GM13976 (cell line): ENCODE data around the gene CCNY.

Experiments
- DNase-seq: peaks from one replicate; pipeline ENCODE4 v3.0.0; 2012; ENCODE audit warnings: low spot score
- in situ Hi-C: fragments of 300-500 bp; cut with MboI; formaldehyde crosslinking; loops from one replicate; pipeline ENCODE4 v1.12.0; 2022; ENCODE audit warnings: low sequenced_read_pairs, mixed read lengths, inconsistent platforms; ENCODE audit not compliant: unreplicated experiment
- TF ChIP-seq, protein P1 (sequence below): IDR thresholded peaks from 2 replicates; pipeline ENCODE4 v1.5.1; 2012; ENCODE audit warnings: borderline replicate concordance, mild to moderate bottlenecking; ENCODE audit not compliant: insufficient read depth; ENCODE audit errors: extremely low read depth, missing control alignments, control extremely low read depth

Gene CCNY

DNA sequence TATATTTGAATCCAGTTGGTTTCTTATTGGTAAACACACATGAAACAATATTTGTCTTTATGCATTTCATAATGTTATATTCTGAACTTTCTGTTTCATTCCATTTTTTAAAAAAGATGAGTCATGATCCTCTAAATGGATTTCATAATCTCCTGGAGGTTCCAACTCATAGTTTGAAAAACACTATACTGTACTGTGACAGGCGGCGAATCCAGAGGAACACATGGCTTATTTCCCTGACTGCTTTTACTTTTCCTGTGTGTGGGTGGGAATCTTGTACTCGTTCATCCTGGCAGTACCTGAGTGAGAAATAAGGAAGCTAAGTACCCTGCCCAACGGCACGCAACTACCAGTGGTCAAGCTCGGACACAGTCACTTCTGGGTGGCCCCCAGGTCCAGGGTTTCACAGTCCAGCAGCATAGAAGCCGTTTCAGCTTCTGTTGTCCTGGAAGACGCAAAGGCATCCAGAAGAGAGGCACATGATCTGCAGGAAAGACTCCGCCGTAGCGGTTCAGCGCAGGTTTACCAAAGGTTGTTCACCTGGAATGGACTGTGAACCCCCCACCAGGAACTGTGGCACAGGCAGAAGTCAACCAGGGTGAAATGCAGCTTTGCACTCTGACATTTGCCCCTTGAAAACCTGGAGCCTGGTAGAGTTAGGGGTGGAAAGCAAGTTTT lies 117.7 kb downstream of the CCNY start:
- in situ Hi-C loops: no loop called here
- TF ChIP-seq, protein P1, sequence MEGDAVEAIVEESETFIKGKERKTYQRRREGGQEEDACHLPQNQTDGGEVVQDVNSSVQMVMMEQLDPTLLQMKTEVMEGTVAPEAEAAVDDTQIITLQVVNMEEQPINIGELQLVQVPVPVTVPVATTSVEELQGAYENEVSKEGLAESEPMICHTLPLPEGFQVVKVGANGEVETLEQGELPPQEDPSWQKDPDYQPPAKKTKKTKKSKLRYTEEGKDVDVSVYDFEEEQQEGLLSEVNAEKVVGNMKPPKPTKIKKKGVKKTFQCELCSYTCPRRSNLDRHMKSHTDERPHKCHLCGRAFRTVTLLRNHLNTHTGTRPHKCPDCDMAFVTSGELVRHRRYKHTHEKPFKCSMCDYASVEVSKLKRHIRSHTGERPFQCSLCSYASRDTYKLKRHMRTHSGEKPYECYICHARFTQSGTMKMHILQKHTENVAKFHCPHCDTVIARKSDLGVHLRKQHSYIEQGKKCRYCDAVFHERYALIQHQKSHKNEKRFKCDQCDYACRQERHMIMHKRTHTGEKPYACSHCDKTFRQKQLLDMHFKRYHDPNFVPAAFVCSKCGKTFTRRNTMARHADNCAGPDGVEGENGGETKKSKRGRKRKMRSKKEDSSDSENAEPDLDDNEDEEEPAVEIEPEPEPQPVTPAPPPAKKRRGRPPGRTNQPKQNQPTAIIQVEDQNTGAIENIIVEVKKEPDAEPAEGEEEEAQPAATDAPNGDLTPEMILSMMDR: no peak
- DNase-seq: no peak

DNA sequence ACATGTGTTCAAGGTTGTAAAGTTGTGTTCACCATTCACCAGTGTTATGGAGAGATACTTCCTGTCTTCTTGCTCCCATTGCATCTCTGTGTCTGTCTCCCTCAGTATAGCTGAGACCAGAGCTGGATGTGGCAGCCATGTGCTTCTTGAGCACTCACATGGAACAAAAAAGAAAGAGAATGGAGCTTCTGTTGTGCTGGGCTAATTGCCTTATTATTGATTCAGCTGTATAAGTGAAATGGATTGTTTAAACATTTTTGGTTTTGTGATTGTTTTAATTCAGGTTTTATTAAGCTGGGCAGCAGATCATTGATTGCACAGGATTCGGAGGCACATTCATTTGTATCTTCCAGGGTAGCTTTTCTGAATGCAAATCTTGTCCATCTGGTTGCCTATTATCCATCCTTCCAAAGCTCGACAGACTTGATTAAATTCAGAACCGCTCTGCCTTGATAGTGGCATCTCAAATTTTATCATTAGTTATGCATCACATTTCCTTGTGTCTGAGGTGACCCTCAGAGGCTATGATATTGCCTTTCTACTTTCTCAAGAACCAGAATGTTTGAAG lies 119.9 kb downstream of the CCNY start:
- DNase-seq: no peak
- in situ Hi-C loops: no loop called here
- TF ChIP-seq, protein P1: no peak

- in situ Hi-C loops: no loop called here
- no peak for DNase-seq
- TF ChIP-seq, protein P1: no peak
Observed at GRCh38 chr10:35456784-35457183, 120.5 kb downstream of the CCNY start.

DNA sequence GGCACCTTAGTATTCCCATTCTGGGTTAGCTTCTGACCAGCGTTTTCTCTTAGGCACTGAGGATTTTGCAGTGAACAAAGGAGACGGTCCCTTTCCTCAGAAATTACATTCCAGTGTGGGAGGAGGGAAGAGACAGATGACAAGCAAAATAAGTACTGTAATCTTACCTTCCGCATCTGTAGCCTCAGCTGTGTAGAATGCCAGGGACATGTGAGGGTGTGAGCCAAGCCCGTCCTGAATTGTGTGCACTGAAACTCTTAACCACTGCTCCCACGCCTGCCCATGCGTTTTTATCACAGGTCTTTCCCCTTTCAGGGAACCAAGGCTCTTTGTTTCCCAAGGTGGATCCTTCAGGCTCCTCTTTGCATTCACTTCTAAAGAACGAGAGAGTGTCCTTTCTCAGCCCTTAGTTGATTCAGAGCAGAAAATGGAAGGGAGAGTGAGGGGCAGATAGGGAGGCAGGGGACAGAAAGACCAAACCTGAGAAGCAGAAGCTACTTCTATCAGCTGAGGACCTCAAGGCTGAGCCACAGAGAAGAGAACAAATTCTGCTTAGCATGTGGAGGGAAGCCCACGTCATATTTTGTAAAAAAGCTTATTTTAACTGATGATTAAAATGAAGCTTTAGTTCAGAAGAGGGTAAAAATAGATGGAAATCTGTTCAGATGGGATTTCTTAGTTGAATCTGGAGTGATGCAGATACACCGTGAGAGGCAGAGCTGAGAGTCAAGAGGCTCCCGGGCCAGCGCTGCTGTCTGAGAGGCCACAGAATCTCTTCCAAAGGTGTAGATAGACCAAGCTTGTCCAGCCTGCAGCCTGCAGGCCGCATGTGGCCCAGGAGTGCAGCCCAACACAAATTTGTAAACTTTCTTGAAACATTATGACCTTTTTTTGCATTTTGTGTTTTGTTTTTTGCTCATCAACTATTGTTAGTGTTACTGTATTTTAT lies 122.5 kb downstream of the CCNY start:
- in situ Hi-C loops: no loop called here
- no peak for DNase-seq
- TF ChIP-seq, protein P1: no peak

GRCh38 chr10:35459449-35459847 lies 123.1 kb downstream of the CCNY start:
- in situ Hi-C loops: no loop called here
- DNase-seq: no peak
- TF ChIP-seq, protein P1: no peak

- no peak for DNase-seq
- TF ChIP-seq, protein P1: no peak
- in situ Hi-C loops: no loop called here
Observed at GRCh38 chr10:35460852-35461460, 124.6 kb downstream of the CCNY start.
